IPS-18c (cell line): ENCODE results near the gene ZC3H8.

Source experiments
- H3K4me3 ChIP-seq: 2 replicates; pipeline ENCODE4 v1.7.0; 2013; ENCODE audit warnings: low read depth, mild to moderate bottlenecking, low read length, moderate library complexity; ENCODE audit not compliant: insufficient read depth
- H3K9me3 ChIP-seq: one replicate; pipeline ENCODE4 v1.6.1; 2013; ENCODE audit warnings: mild to moderate bottlenecking, low read length, moderate library complexity; ENCODE audit not compliant: control insufficient read depth, insufficient read depth

ZC3H8 gene

DNA sequence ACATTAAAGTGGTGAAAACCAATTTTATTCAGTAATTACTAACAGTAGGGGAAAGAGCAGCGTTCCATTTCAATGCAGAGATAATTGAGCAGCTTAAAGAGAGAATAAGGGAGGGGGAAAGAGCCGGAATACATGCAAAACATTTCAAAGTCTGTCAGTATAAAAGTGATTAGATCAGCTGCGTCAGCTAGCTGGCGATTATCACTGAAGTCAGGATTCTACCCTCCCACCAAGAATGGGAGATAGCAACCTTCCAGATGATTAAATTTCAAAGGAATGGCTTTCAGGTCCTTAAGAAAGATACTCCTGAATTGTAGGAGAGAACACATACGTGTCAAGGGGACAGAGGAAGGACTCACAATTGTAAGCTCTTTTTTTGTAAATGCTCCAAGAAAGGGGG, 17.8 kb upstream of the ZC3H8 start:
- Histone ChIP-seq H3K4me3 (no peak overlapping the region), H3K9me3 (no peaks in the 10 kb centered on the region)

DNA sequence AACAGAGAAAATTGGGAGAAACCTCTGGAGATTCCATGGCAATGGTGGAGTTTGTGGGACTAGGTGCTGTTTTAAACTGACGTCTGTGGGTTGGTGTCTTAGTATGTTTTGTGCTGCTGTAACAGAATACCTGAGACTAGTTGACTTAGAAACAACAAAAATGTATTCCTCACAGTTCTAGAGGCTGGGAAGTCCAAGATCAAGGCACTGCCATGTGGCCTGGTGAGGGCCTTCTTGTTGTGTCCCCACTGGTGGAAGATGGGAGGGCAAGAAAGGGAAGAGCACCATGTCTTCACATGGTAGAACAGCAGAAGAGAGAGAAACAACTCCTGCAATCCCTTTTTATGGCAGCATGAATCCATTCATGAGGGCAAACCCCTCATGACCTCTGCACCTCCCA, 13.7 kb upstream of the ZC3H8 start:
- Histone ChIP-seq H3K9me3 (no peaks in the 10 kb centered on the region), H3K4me3 (no peak overlapping the region)

DNA sequence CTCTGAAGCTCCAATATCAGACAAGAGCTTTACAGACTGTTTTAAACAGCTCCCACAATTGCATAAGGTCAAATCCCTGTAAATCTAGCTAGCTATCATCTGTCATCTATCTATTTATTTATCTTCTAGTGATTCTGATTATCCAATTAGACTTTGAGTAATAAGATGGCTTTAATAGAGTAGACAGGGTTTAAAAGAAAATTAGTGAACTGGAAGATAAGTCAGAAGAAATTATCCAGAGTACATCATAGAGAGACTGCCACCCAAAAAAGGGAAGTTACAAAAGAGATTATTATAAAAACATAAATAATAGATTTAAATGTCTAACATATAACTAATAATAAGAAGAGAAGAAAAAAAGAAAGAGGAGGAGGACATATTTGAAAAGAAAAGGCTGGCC, 8.0 kb upstream of the ZC3H8 start:
- peaks cover 2% of the 10 kb centered on the region for H3K9me3 ChIP-seq
- H3K4me3 ChIP-seq: no peak overlapping the region

DNA sequence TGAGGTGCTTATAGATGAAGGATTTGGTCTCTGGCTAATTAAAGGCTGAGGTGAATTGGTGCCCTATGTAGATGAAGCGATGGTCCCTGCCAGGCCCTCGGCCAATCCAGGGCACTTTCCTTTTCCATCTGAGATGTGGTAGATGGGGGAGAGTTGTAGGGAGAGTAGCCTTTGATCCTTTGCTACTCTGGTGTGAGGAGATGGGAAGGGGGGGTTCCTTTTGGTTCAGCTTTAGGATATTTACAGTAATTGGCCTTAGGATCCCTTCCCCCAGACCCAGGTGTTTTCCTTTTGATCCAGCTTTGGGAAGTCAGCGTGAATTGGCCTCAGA, 5.4 kb upstream of the ZC3H8 start:
- Histone ChIP-seq H3K9me3 (peaks cover 2% of the 10 kb centered on the region), H3K4me3 (no peak overlapping the region)

DNA sequence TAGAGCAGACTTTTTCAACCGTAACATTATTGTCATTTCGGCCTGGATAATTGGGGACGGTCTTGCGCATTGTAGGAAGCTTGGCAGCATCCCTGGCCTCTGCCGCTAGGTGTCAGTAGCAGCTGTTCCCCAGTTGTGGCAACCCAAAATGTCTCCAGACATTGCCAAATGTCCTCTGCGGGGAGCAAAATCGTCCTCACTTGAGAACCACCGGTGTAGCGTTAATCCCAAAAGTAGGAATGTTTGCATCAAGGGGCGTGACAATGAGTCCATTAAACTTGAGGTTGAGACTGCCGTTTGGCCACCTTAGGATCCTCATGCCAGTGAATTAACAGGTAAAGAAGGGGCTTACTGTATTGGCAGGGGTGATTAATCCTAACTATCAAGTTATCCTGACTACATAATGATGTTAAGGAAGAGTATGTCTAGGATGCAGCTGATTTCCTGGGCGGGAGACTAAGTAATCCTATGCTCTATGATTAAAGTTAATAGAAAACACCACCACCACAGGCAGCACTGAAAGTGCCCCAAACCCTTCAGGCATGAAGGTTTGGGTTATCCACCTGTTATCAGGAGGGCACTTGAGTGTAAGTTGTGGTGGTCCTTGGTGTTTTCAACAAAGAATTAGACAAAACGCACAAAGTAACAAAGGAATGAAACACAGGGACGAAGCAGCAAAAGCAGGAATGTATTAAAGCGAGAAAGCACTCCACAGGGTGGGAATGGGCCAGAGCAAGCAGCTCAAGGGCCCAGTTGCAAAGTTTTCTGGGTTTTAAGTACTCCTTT, 4.9 kb upstream of the ZC3H8 start:
- Histone ChIP-seq H3K4me3 (no peak overlapping the region), H3K9me3 (peaks cover 2% of the 10 kb centered on the region)

DNA sequence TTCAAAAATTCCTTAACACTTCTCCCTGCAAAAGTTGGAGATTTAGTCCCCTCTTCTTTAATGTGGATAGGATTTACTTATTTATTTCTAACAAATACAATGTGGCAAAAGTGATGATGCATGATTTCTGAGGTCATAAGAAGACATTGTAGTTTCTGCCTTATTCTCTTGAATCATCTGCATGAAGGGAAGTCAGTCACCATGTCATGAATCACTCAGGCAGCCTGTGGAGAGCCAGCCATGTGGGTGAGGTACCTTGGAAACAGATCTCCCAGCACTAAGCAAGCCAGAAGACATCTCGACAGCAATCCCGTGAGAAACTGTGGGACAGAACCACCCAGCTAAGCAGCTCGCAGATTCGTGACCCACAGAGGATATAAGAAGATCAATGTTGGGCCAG, 2.7 kb upstream of the ZC3H8 start:
- Histone ChIP-seq H3K9me3 (no peaks in the 10 kb centered on the region), H3K4me3 (no peak overlapping the region)

DNA sequence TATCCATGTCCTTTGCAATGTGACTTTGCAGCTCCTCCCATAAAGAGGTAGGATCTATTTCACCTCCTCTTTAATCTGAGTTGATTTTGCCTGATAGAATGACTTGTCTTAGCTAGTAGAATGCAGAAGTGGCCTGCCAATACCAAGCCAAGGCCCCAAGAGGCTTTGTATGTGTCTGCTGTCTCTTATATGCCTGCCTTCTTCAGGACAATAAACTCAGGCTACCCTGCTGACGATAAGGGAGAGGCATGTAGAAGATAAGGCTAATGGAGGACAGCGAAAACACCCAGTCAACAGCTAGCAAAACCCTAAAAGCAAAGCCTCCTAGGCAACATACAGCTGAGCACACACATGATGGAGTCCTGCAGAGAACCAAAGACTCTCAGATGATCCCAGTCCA, 1.8 kb upstream of the ZC3H8 start:
- no peak overlapping the region for H3K4me3 ChIP-seq
- no peaks in the 10 kb centered on the region for H3K9me3 ChIP-seq

DNA sequence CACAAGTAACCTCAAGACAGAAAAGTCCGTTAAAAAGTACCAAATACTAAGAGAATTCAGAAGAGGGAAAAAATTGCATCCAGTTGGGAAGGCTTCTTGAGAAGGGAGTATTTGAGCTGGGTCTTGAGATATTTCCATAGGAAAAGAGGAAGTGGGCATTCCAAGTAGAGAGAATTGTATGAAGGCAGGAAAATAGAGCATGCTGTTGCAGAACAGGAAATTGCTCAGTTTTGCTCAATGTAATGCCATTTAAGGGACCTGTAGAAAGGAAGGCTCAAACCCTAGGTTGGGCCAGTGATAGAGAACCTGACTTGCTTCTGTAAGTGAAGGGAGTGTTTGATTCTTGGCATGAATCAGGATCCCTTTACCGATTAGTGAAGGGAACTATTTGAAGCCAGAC, 1.0 kb upstream of the ZC3H8 start:
- Histone ChIP-seq H3K9me3 (no peaks in the 10 kb centered on the region), H3K4me3 (no peak overlapping the region)

DNA sequence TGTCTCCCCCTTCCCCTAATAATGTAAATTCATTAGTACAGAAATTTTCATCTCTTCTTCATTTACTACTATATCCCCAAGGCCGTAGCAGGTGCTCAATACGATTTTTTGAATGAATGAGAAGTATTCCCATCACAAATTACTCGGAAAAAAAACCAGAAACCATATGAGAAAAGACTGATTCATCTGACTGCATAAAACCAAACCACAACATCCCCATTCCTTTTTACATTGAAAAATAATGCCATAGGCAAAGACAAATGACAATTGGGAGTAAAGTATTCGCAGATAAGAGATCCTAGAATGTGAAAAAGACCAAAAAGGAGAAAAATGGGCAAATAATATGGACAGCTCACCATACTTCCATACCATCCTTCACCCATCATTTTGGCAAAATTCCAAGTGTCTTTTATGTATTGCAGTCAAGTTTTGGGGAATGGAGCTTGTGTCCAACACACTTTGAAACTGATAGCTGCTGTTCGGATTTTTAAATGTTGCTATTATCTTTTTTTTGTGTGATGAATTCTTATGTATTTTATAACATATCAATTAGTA, 1.5 kb downstream of the ZC3H8 start:
- H3K4me3 ChIP-seq: no peak overlapping the region
- H3K9me3 ChIP-seq: no peaks in the 10 kb centered on the region

DNA sequence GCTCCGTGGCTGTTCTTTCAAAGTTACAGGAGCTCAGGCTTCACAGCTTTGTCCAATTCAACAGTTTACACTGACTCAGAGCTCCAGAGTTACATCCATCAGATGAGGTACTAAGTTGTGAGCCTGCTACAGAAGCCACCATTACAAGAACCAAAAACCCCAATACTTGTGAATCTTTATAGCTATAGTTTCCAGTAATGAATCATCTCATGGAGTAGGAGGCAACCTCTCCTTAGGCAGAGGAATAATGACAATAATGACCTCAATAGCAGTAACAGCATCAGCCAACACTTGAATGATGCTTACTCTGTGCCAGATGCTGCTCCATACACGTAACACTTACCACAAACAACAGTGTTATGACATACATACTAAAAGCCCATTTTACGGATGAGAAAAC, 3.6 kb downstream of the ZC3H8 start:
- no peaks in the 10 kb centered on the region for H3K9me3 ChIP-seq
- H3K4me3 ChIP-seq: no peak overlapping the region

DNA sequence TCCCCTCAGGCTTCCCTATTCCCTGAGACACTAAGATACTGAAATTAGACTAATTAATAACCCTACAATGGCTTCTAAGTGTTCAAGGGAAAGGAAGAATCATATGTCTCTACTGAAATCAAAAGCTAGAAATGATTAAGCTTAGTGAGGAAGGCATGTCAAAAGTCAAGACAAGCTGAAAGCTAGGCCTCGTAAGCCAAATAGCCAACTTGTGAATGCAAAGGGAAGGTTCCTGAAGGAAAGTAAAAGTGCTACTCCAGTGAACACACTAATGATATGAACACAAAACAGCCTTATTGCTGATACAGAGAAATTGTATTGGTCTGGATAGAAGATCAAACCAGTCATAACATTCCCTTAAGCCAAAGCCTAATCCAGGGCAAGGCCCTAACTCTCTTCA, 10.0 kb downstream of the ZC3H8 start:
- no peaks in the 10 kb centered on the region for H3K9me3 ChIP-seq
- H3K4me3 ChIP-seq: no peak overlapping the region

DNA sequence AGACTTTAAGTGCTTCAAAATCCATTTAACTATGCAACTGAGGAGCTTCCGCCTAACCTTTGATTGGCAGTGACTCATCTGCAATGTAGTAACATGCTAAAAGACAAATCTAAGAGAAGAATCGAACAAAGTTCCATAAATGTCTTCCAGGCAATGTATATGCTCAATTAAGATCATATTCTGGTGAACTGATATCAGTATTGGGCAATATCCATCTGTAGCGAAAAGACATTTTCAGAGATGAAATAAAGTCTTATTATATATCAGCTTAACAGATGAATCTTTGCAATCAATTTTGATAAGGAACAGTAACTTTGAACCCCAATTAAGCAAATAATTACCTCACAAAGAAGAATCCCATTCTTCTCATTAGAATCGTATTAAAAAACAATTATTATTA, 11.6 kb downstream of the ZC3H8 start:
- Histone ChIP-seq H3K4me3 (no peak overlapping the region), H3K9me3 (no peaks in the 10 kb centered on the region)

DNA sequence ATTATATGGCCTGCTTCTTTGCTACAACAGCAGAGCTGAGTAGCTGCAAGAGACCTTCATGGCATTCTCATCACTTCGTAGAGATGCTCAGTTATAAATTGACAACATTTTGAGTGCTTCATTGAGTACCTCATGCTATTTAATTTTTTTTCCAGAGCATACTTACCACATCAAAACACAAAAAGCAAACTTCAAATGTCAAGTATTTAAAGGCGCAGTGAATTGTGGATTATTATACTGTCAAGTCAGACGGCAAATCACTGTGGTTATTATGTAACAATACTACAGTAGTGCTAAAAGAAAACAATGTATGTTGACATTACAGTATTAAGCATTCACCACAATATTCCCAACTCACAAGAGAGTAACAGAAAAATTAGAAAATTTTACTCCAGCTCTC, 12.5 kb downstream of the ZC3H8 start:
- no peaks in the 10 kb centered on the region for H3K9me3 ChIP-seq
- no peak overlapping the region for H3K4me3 ChIP-seq

DNA sequence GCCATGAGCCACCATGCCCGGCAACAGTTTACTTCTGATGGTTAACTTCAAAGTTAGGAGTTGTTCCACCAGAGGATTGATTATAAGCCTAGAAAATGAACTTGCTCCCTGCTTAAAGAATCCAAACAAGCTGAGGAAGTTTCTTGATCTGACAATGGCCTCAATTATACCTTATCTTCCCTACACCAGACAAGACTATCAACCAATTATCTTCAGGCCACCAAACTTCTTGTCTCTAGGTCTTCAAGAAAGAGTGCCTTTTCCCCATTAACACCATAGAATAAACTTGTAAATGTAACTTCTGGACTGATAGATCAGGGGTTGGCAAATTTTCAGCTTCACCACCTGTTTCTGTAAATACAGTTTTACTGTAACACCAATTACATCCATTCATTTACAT, 15.0 kb downstream of the ZC3H8 start:
- Histone ChIP-seq H3K4me3 (no peak overlapping the region), H3K9me3 (no peaks in the 10 kb centered on the region)

DNA sequence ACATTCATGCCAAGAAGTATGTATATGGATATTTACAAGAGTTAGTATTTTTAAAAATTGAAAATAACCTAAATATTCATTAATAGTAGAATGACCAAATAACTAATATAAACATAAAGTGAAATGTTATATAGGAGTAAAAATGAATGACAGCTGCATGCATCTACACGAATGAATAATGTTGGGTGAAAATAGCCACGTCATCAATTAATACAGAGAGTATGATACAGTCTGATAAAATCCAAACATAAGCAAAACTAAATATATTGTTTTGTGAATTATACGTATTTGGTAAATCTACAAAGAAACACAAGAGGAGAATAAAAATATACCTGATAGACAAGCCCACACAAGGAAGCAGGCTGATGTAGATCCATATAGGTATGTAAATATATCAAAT, 24.5 kb downstream of the ZC3H8 start:
- Histone ChIP-seq H3K9me3 (no peaks in the 10 kb centered on the region), H3K4me3 (no peak overlapping the region)

DNA sequence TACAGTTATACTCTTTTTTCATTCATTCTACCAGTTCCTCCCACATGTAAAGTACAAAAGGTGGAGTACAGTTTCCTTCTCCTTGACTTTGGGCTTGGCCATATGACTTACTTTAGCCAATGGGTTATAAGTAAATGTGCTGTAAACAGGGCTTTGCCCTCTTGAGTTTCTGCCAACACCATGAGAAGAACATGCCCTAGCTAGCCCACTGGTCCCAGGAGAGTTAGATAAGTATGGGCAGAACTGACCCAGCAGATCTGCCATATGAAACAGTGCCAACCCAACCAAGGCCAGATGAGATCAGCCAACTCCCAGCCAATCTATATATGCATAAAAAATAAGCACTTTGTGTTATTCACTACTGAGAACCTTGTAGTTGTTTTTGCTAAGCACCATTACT, 25.5 kb downstream of the ZC3H8 start:
- Histone ChIP-seq H3K9me3 (no peaks in the 10 kb centered on the region), H3K4me3 (no peak overlapping the region)

DNA sequence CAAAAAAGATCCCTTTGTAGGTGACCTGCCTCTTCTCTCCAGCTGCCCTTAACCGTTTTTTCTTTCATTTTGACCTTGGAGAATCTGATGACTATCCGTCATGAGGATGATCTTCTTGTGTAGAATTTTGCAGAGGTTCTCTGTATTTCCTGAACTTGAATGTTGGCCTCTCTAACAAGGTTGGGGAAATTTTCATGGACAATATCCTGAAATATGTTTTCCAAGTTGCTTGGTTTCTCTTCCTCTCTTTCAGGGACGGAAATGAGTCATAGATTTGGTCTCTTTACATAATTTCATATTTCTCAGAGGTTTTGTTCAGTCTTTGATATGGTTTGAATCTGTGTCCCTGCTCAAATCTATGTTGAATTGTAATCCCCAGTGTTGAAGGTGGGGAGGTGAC, 34.0 kb downstream of the ZC3H8 start:
- Histone ChIP-seq H3K9me3 (no peaks in the 10 kb centered on the region), H3K4me3 (no peak overlapping the region)

DNA sequence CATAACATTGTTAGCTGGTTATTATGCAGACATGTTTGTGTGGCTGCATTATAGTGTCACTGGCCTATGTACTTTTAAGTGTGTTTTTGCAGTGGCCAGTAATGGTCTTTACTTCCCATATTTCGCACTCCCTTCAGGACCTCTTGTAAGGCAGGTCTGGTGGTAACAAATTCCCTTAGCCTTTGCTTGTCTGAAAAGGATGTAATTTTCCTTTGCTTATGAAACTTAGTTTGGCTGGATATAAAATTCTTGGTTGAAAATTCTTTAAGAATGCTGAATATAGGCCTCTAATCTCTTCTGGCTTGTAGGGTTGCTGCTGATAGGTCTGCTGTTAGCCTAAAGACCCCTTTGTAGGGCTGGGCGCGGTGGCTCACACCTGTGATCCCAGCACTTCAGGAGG, 34.7 kb downstream of the ZC3H8 start:
- no peaks in the 10 kb centered on the region for H3K9me3 ChIP-seq
- H3K4me3 ChIP-seq: no peak overlapping the region

DNA sequence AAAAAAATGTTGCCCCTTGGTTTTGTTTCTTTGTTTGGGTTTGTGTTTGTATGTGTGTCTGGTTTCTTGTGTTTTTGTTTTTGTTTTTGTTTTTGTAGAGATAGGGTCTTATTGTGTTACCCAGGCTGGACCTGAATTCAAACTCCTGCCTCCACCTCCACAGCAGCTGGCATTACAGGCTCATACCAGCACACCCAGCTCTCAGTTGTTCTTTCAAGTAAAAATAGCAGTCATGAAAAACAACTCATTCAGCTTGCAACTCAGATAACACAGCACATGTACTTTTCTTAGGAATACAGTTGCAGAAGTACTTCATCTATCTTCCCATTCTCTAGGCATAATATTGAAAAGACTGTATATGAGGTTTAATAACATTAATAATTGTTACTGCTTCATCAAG, 37.0 kb downstream of the ZC3H8 start:
- H3K9me3 ChIP-seq: no peaks in the 10 kb centered on the region

More for the DNA sequence above, 37.0 kb downstream of the ZC3H8 start:
- no peak overlapping the region for H3K4me3 ChIP-seq
